HTERT RPE-1 (cell line): Measurements from ENCODE around the gene PRKACB.
"Not testable (repeated sequence)": the region's sequence is repeated elsewhere in the genome, so short reads cannot be mapped to it uniquely, and the experiment has no call there.

ENCODE experiments used
- in situ Hi-C: fragments of 300-500 bp; cut with MboI; formaldehyde crosslinking; loops from 4 replicates; pipeline ENCODE4 v1.14.3; 2020; ENCODE audit warnings: low sequenced_read_pairs

Gene PRKACB

GRCh38 chr1:84265867-84266266 is 121.8 kb downstream of the PRKACB start:
- in situ Hi-C loops: no loop called here

GRCh38 chr1:84266748-84267147 is 122.7 kb downstream of the PRKACB start:
- in situ Hi-C loops: no loop called here

- in situ Hi-C loops: no loop called here
Observed at GRCh38 chr1:84267476-84267875, 123.4 kb downstream of the PRKACB start.

GRCh38 chr1:84268346-84268745 is 124.3 kb downstream of the PRKACB start:
- in situ Hi-C loops: no loop called here

GRCh38 chr1:84269306-84269705 is 125.2 kb downstream of the PRKACB start:
- in situ Hi-C loops: no loop called here

- in situ Hi-C loops: no loop called here
Observed at GRCh38 chr1:84271441-84272151, 127.5 kb downstream of the PRKACB start.

- in situ Hi-C loops: no loop called here
Observed at GRCh38 chr1:84272401-84272800, 128.3 kb downstream of the PRKACB start.

GRCh38 chr1:84277343-84278059 is 133.4 kb downstream of the PRKACB start:
- in situ Hi-C loops: no loop called here

- in situ Hi-C loops: no loop called here
Observed at GRCh38 chr1:84278905-84279304, 134.8 kb downstream of the PRKACB start.

- in situ Hi-C loops: no loop called here
Observed at GRCh38 chr1:84280912-84281311, 136.8 kb downstream of the PRKACB start.

GRCh38 chr1:84282780-84283333 is 138.8 kb downstream of the PRKACB start:
- in situ Hi-C loops: no loop called here

- in situ Hi-C loops: no loop called here
Observed at GRCh38 chr1:84283381-84283780, 139.3 kb downstream of the PRKACB start.

GRCh38 chr1:84286071-84286470 is 142.0 kb downstream of the PRKACB start:
- in situ Hi-C loops: no loop called here

- in situ Hi-C loops: not testable (repeated sequence)
Observed at GRCh38 chr1:84287389-84287788, 143.3 kb downstream of the PRKACB start.
